Activated CD4-positive, CD25-positive, alpha-beta regulatory T cell treated with anti-CD3 and anti-CD28 coated beads, Interleukin-2, amount 50 U/mL, for 72 hours (primary cell): ENCODE results near the gene COL20A1.

ENCODE experiments used
- DNase-seq: peaks from one replicate; pipeline ENCODE4 v3.0.0; 2021

The COL20A1 gene

DNA sequence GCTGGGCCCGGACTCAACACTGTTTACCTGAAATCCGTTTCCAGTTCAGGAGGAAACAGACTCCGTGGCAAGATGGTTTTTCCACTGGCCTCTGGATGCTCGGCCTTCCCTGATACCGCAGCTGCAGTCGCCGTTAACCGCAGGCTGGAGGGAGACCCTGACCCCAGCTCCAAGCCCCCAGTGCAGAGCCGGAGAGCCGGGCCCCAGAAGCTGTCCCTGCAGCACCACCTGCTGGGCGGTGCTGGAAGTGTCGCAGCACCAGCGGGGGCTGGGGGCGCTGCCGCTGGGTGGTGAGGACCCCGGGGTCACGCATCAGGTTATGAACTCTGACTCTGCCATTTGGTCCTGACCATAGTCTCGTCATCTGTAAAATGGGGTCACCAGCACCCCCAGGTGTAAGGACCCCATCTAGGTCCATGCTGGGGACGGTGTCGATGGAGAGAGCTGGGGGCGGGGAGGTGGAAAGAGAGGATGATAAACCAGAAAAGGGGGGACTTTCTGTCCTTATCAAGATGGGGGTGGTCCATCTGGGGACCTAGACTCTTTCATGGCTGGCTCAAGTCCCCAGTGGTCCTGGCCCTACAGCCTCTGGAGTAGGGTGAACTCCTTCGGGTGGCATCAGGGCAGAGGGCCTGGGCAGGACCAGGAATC, 88.9 kb downstream of the COL20A1 start:
- peak; percentile 53 for DNase-seq

DNA sequence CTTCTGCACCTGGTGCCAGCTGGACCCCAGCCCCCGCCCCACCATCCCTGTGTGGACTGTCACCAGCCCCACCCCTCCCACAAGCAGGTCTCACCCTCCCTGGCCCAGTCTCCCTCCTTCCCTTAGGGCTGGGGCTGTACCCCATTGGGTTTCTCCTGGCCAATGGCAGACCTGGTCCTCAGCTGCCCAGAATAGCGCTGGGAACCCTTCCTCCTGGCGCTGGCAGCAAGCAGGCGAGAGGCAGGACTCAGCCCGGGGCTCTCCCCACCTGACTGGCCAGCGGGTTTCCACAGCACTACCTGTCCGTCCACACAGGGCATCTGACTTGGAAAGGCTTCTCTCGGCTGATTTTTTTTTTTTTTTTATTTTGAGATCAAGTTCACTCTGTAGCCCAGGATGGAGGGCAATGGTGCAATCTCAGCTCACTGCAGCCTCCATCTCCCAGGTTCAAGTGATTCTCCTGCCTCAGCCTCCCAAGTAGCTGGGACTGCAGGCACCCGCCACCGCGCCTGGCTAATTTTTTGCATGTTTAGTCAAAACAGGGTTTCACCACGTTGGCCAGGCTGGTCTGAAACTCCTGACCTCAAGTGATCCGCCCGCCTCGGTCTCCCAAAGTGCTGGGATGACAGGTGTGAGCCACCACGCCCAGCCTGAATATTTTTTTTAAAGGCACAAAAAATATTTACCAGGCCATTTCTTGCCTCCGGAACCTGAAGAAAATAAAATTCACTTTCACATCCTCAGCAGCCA, 89.7 kb downstream of the COL20A1 start:
- no peak for DNase-seq

DNA sequence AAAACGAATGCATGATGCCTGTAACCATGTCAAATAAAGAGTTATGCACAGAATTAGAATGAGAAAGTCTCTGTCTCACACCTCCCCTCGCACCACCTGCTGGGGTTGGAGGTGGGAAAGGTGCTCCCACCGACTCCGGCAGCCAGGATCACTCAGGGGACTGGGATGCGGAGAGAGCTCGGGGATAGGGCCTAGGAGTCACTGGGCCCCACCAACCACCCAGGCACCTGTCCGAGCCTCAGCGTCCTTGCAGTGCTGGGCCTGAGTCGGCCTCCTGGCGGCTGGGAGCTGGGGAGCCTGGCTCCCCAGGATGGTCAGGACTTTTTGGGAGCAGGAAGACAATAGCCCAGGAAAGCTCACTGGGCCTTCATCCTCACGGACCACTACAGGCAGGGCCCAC, 90.6 kb downstream of the COL20A1 start:
- DNase-seq = no peak

DNA sequence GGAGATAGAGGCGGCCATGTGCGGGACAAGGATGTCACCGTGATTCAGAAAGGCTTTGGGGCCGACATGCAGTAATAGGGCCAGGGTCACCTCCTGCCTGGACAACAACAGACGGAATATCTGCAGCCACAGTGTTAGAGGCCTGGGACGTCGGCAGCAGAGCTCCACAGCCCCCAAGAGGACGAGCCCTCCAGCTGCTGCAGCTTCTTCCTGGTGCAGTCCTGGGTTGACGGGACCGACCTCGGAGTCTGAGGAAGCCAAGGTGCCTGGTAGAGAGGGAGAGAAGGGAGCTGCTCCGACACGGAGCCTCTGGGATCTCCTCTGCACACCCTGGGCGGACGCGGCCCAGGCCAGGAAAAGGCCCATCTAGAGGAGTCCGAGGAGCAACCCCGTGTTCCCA, 91.3 kb downstream of the COL20A1 start:
- no peak for DNase-seq
